GM10266 (cell line): ENCODE data around the gene GLB1L.
"Not testable (repeated sequence)": the region's sequence is repeated elsewhere in the genome, so short reads cannot be mapped to it uniquely, and the experiment has no call there.

Experiments used
- DNase-seq: peaks from one replicate; pipeline ENCODE4 v3.0.0; 2012; ENCODE audit errors: extremely low spot score
- TF ChIP-seq, protein P1 (sequence below): IDR thresholded peaks from 2 replicates; pipeline ENCODE4 v1.5.1; 2012; ENCODE audit warnings: mild to moderate bottlenecking, low read depth; ENCODE audit not compliant: control insufficient read depth, insufficient read depth; ENCODE audit errors: missing control alignments

GLB1L gene

DNA sequence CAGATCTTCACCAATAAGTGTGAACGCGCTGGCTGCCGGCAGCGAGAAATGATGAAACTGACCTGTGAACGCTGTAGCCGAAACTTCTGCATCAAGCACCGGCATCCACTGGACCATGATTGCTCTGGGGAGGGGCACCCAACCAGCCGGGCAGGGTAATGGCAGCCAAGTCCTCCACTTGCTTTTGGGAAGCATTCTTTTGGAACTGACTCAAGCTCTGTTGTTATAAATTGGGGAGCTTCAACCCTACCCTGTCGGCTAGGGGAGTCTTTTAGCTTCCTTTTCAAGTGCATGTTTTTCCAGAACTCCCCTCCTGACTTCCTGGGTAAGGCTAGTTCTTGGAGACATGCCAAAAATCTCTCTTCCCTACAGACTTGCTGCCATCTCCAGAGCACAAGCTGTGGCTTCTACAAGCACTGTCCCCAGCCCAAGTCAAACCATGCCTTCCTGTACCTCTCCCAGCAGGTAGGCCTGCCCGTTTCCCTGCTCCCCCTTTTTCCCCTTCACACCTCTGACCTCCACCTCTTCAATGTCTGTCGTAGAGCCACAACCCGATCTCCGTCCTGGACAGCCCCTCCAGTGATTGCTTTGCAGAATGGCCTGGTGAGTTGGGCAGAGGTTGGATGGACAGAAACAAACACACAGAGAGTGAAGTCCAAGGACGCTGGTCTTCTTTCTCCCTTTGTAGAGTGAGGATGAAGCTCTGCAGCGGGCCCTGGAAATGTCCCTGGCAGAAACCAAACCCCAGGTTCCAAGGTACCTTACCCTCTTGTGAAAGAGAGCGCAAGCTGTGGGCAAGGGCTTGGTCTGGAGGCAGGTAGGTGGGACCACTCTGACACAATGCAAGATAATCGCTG, 37.1 kb downstream of the GLB1L start:
- TF ChIP-seq, protein P1, sequence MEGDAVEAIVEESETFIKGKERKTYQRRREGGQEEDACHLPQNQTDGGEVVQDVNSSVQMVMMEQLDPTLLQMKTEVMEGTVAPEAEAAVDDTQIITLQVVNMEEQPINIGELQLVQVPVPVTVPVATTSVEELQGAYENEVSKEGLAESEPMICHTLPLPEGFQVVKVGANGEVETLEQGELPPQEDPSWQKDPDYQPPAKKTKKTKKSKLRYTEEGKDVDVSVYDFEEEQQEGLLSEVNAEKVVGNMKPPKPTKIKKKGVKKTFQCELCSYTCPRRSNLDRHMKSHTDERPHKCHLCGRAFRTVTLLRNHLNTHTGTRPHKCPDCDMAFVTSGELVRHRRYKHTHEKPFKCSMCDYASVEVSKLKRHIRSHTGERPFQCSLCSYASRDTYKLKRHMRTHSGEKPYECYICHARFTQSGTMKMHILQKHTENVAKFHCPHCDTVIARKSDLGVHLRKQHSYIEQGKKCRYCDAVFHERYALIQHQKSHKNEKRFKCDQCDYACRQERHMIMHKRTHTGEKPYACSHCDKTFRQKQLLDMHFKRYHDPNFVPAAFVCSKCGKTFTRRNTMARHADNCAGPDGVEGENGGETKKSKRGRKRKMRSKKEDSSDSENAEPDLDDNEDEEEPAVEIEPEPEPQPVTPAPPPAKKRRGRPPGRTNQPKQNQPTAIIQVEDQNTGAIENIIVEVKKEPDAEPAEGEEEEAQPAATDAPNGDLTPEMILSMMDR = no peak
- no peak for DNase-seq

DNA sequence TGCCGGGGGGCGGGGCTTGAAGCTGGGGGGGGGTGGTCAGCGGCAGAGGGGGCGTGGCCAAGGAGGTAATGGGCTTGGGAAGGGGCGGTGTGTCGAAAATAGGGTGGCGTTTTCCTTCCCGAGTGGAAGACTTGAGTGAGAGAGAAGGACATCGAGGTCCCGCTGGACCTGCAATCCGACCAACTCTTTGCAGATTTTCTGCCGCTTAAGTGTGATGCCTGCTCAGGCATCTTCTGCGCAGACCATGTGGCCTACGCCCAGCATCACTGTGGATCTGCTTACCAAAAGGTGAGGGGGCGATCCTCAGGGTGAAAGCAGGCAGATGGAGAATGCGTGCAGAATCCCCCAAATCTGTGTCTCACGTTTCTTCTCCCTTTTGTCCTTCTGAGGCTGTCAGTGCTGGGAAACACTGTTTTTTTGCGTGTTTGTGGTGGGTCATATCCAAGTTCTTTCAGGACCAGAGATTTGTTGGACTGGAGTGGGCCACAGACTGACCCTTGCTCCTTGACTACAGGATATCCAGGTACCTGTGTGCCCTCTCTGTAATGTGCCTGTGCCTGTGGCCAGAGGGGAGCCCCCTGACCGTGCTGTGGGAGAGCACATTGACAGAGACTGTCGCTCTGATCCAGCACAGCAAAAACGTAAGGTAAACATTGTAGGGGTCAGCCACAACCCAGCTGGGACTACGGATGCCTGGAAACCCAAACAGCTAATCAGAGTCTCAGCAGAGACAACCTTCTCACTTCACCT, 37.9 kb downstream of the GLB1L start:
- DNase-seq = no peak
- TF ChIP-seq, protein P1 = no peak

GRCh38 chr2:219206328-219207133, 38.7 kb downstream of the GLB1L start, which contains the start of gene ZFAND2B:
ZFAND2B (plus strand) TSS chr2:219206782; CDS start chr2:219206988, 206 bp downstream.
- peak; percentile 99 for DNase-seq
- TF ChIP-seq, protein P1 = no peak

GRCh38 chr2:219205981-219206327, 39.3 kb downstream of the GLB1L start:
- DNase-seq = no peak
- TF ChIP-seq, protein P1 = no peak

- no peak for DNase-seq
- TF ChIP-seq, protein P1 = no peak
Measured at GRCh38 chr2:219205165-219205538, 40.1 kb downstream of the GLB1L start.

- TF ChIP-seq, protein P1 = no peak
- no peak for DNase-seq
Measured at GRCh38 chr2:219204425-219205164, 40.6 kb downstream of the GLB1L start.

GRCh38 chr2:219201331-219201730, 43.9 kb downstream of the GLB1L start:
- DNase-seq = not testable (repeated sequence)

DNA sequence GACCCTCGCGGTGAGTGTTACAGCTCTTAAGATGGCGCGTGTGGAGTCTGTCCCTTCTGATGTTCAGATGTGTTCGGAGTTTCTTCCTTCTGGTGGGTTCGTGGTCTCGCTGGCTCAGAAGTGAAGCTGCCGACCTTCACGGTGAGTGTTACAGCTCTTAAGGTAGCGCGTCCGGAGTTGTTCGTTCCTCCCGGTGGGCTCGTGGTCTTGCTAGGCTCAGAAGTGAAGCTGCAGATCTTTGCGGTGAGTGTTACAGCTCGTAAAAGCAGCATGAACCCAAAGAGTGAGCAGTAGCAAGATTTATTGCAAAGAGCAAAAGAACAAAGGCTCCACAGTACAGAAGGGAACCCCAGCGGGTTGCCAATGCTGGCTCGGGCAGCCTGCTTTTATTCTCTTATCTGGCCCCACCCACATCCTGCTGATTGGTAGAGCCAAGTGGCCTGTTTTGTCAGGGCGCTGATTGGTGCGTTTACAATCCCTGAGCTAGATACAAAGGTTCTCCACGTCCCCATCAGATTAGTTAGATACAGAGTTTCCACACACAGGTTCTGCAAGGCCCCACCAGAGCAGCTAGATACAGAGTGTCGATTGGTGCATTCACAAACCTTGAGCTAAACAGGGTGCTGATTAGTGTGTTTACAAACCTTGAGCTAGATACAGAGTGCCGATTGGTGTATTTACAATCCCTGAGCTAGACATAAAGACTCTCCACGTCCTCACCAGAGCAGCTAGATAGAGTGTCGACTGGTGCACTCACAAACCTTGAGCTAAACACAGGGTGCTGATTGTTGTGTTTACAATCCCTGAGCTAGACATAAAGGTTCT, 44.5 kb downstream of the GLB1L start:
- DNase-seq = not testable (repeated sequence)
